ENCODE results near the gene GADD45A. TPM values are rescaled to one million over a fixed set of nuclear protein-coding genes. Genes with fewer than 3 reads are reported as not detected.
A peak's percentile ranks its signal among the peaks of the same experiment; 100 is the strongest.

The GADD45A gene
- total and polyA plus RNA-seq, 4 donors: 9.4 to 29.4 (median 21.5) TPM

DNA sequence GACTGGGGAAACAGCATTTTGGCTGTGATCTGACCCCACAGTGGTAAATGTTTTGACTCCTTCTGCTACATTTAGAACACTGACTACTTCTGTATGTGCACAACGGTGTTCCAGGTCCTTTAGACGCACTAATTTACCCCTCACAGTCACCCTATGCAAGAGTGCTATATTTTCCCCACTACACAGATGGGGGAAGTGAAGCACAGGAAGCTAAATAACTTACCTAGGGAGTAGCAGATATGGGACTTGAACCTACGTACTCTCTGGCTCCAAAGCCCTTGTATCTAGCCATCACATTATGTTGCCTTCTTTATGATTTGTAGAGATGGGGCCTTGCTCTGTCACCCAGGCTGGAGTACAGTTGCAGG lies 49.3 kb downstream of the GADD45A start:
- no CpG with 5 or more reads among the region's 3 CpGs for WGBS (ENCODE audit: insufficient coverage)
- H3K4me3 ChIP-seq (ENCODE audit: low read depth, low read length): no peak overlapping the region
- no peak for DNase-seq (ENCODE audit: low read depth in 4 of 6, low spot score in 6 of 6)
- no peaks in the 10 kb centered on the region for H3K36me3 ChIP-seq (ENCODE audit: control insufficient read depth, insufficient read depth, low read length)
- H3K4me1 ChIP-seq (ENCODE audit: control insufficient read depth, insufficient read depth, low read length): peaks cover 18% of the 10 kb centered on the region
- H3K9me3 ChIP-seq (ENCODE audit: control insufficient read depth, insufficient read depth, low read length): no peaks in the 10 kb centered on the region
- H3K27ac ChIP-seq (ENCODE audit: low read depth, low read length): no peak overlapping the region
- no peaks in the 10 kb centered on the region for H3K27me3 ChIP-seq (ENCODE audit: control insufficient read depth, insufficient read depth, low read length)

- no peak overlapping the region for H3K27ac ChIP-seq (ENCODE audit: low read depth, low read length)
- peaks cover 18% of the 10 kb centered on the region for H3K4me1 ChIP-seq (ENCODE audit: control insufficient read depth, insufficient read depth, low read length)
- no peak overlapping the region for H3K4me3 ChIP-seq (ENCODE audit: low read depth, low read length)
- WGBS (ENCODE audit: insufficient coverage): 80% methylated on average over 1 of the region's 3 CpGs
- H3K36me3 ChIP-seq (ENCODE audit: control insufficient read depth, insufficient read depth, low read length): no peaks in the 10 kb centered on the region
- H3K9me3 ChIP-seq (ENCODE audit: control insufficient read depth, insufficient read depth, low read length): no peaks in the 10 kb centered on the region
- H3K27me3 ChIP-seq (ENCODE audit: control insufficient read depth, insufficient read depth, low read length): no peaks in the 10 kb centered on the region
- DNase-seq (ENCODE audit: low read depth in 4 of 6, low spot score in 6 of 6): no peak
These were observed 50.2 kb downstream of the GADD45A start for GRCh38 chr1:67735206-67735605.

GRCh38 chr1:67735806-67736627 lies 51.0 kb downstream of the GADD45A start:
- Histone ChIP-seq H3K4me3 (ENCODE audit: low read depth, low read length) (no peak overlapping the region), H3K27ac (ENCODE audit: low read depth, low read length) (peak overlapping the region; percentile 70), H3K4me1 (ENCODE audit: control insufficient read depth, insufficient read depth, low read length) (peaks cover 18% of the 10 kb centered on the region), H3K27me3 (ENCODE audit: control insufficient read depth, insufficient read depth, low read length) (no peaks in the 10 kb centered on the region), H3K9me3 (ENCODE audit: control insufficient read depth, insufficient read depth, low read length) (no peaks in the 10 kb centered on the region), H3K36me3 (ENCODE audit: control insufficient read depth, insufficient read depth, low read length) (no peaks in the 10 kb centered on the region)
- DNase-seq (ENCODE audit: low read depth in 4 of 6, low spot score in 6 of 6): peak in 4 of 6 donors; percentile 27 to 82 (median 52)
- 21% methylated on average over 7 of the region's 11 CpGs for WGBS (ENCODE audit: insufficient coverage)

DNA sequence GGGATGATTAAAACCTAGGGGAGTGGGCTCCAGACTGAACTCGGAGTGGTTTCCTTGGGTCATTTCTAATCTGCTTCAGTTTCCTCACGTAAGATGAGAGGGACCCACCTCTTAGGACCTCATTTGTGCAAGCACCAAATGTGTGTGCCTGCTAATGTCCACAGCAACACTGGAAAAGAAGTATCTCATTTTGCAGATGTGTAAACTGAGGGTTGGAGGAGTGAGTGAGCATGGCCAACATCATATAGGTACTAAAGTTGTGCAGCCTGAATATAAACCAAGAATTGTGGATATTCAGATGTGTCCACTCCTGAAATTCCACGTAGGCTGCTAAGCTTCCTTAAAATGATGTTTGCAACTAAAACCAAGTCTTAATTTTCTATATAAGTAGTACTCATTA lies 51.7 kb downstream of the GADD45A start:
- peak overlapping the region; percentile 70 for H3K27ac ChIP-seq (ENCODE audit: low read depth, low read length)
- peaks cover 18% of the 10 kb centered on the region for H3K4me1 ChIP-seq (ENCODE audit: control insufficient read depth, insufficient read depth, low read length)
- H3K27me3 ChIP-seq (ENCODE audit: control insufficient read depth, insufficient read depth, low read length): no peaks in the 10 kb centered on the region
- DNase-seq (ENCODE audit: low read depth in 4 of 6, low spot score in 6 of 6): no peak
- 94% methylated on average over 2 of the region's 3 CpGs for WGBS (ENCODE audit: insufficient coverage)
- H3K9me3 ChIP-seq (ENCODE audit: control insufficient read depth, insufficient read depth, low read length): no peaks in the 10 kb centered on the region
- H3K36me3 ChIP-seq (ENCODE audit: control insufficient read depth, insufficient read depth, low read length): no peaks in the 10 kb centered on the region
- no peak overlapping the region for H3K4me3 ChIP-seq (ENCODE audit: low read depth, low read length)

- no peaks in the 10 kb centered on the region for H3K9me3 ChIP-seq (ENCODE audit: control insufficient read depth, insufficient read depth, low read length)
- no peak overlapping the region for H3K4me3 ChIP-seq (ENCODE audit: low read depth, low read length)
- no peak overlapping the region for H3K27ac ChIP-seq (ENCODE audit: low read depth, low read length)
- H3K36me3 ChIP-seq (ENCODE audit: control insufficient read depth, insufficient read depth, low read length): no peaks in the 10 kb centered on the region
- WGBS (ENCODE audit: insufficient coverage): 90% methylated on average over 2 of the region's 3 CpGs
- peaks cover 14% of the 10 kb centered on the region for H3K4me1 ChIP-seq (ENCODE audit: control insufficient read depth, insufficient read depth, low read length)
- DNase-seq (ENCODE audit: low read depth in 4 of 6, low spot score in 6 of 6): no peak
- no peaks in the 10 kb centered on the region for H3K27me3 ChIP-seq (ENCODE audit: control insufficient read depth, insufficient read depth, low read length)
These were observed 52.9 kb downstream of the GADD45A start for GRCh38 chr1:67737875-67738274.

Small RNAs within 50 kb of the gene (small RNA-seq; reads per million reads assigned to genes)
- gene RN7SL392P (ENCODE audit: low replicate concordance): not detected

Other genes starting within 250 kb of the GADD45A start
- gene GNG12, start 148.3 kb downstream of the GADD45A start, total RNA-seq: 100 to 1,000 TPM in 1 of 2 donors, 10 to 100 TPM in 1; 61.3 to 157 TPM
- gene GNG12, start 148.3 kb downstream of the GADD45A start, polyA plus RNA-seq (ENCODE audit: insufficient read length in 2 of 2): 10 to 100 TPM; 64.6 to 92.3 TPM